HG03280 (cell line): Measurements from ENCODE around the gene CHCHD3.
"Not testable (repeated sequence)": the region's sequence is repeated elsewhere in the genome, so short reads cannot be mapped to it uniquely, and the experiment has no call there.

Experiments
- ATAC-seq: cut with Tn5 transposase; IDR thresholded peaks from one replicate; pipeline ENCODE4 v1.9.1; 2021; ENCODE audit warnings: mild to moderate bottlenecking, moderate library complexity; ENCODE audit not compliant: unreplicated experiment

CHCHD3 gene

DNA sequence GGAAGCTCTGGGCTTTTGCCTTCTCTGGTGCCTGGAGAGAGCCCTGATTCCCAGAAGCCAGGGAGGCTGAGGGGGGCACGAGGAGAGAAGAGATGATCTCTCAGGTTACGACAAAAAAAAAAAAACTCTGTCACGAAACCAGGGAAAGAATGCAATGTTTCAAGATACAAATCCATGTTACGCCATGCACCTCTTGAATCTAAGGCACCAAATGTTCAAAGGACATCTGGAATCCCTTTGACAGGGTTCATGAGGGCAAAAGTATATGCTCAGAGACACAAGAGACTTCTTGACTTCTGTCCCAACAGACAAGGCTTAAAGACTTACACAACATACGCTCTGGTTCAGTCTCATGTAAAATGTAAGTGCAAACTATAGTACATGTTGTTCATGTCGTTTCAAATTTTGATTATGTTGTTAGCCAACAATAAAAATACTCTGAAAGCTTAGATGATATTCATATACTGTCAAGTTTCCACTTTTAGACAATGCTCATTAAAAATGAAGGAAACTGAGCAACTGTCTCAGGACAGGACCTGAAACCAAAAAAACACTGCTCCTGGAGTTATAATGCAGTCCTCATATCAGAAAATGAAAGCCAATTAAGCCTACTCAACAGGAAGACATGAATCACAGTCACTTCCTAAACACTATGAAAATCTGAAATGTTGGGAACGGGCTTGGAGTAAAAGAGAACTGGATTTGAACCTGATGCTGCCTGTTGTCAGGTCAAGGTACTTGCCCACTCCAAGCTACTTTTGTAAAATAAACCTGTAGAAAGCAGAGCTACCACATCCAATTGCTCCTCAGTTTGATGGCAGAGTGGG, 72.3 kb downstream of the CHCHD3 start:
- ATAC-seq = no peak

DNA sequence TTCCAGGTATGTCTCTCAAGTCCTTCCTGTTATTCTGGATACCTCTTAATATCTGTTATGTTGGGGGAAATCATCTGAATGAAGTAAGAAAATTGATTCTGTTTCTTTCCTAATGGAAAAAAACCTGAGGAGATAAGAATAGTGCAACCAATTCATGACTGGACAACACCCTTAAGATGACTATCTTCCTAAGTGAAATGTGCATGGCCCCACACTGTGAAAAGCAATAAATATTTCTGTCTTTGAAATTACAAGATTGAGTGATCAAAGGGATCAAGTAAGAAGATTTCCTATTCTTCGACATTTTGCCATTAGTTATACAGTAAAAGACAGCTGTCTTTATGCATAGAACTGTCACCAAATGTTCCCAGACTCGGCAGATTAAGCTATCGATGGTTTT, 73.9 kb downstream of the CHCHD3 start:
- no peak for ATAC-seq

DNA sequence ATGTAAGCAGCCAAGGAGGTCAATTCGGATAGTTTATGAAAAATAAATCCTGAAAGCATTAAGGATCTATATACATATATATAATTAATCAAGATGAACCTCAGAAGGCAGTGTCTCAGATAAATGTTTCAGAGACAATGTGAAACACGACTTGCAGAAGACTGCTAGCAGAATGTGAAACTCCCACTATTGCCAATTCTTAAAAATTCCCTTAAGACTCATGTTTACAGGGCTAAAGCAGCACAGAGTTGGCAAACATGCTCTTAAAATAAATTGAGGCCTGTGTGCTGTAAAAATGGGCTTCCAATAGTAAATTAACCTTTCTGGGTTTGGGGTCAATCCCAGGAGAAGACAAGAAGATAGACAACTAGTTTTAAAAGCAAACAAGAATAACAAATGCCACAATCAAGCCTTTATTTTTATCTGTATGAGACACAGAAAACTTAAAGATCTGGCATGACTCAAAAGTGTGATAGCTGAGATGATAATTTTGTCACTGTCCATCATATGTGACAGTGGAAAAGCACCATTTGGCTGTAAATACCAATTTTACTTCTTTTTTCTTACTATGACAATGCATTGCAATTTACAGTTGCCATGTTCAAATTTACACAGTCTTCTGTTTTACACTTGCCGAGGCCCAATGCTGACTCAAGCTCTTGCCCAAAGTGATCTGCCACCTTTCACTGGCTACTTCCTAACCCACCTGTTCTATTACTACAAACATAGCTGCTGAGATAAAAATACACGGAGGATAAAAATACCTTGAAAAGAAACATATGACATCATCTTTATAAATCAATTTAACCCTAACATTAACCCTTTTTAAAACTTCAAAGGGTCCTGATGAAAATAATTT, 78.6 kb downstream of the CHCHD3 start:
- no peak for ATAC-seq

DNA sequence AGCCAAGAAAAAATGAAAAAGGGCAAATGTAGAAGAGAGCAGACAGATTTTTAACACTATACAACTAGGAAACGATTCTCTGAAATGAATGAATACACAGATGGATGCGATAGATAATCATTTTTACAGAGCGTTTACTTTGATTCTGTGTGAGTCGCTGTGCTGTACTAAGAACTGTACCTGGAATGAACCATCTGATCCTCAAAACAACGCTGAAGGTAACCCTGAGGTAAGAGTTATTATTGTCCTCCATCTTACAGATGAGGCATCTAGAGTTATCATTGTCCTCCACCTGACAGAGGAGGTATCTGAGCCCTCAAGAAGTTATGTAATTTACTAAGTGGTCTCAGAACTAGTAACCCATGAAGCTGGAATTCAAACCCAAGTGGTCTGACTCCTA, 80.2 kb downstream of the CHCHD3 start:
- no peak for ATAC-seq

DNA sequence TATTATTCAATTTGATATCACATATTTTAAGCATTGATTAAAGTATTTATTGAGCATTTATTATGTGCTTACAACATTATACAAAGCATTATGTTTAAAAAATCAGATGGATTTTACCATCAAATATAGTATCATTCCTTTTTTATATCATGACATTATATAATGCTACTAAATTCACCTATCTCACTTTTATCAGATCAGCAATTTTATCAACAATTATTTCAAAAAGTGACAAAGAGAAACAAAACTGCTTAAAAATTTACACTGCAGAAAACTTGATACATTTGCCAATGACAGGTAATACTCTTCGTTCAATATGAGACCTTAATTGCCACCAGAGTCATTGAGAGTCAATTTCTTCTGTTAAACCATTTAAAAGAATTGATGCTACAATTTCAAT, 82.0 kb downstream of the CHCHD3 start:
- no peak for ATAC-seq

DNA sequence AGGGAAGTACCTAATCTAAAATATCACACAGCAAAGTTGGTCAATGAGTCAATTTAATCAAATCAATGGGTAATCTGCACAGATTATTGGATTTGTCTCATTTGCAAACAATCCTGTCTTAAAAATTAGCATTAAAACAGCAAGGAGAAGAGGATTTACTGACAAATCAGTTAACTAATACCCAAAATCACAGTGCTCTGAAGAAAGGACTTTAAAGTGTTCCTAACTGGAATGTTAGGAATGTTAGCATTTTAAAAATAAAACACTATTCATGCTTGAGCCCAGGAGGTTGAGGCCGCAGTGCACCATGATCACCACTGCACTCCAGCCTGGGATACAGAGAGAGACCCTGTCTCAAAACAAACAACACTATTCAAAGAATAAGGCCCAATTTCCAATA, 83.1 kb downstream of the CHCHD3 start:
- no peak for ATAC-seq

DNA sequence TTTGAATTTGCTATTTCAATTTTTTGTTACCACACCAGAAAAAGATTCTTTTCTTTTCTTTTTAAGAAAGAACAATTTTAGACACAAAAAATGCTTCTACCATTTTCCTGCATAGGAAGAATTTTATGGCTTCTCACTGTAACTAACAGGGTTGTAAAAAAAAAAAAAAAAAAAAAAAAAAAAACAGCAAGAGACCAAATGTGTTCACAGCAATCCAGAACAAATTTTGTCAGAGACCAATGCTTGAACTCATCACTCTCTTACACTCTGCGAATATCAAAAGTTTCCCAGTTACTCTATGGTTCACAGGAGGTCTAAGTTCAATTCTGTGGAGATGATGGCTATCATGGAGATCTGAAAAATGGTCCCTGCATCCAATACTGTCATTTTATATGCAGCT, 84.4 kb downstream of the CHCHD3 start:
- ATAC-seq = no peak

DNA sequence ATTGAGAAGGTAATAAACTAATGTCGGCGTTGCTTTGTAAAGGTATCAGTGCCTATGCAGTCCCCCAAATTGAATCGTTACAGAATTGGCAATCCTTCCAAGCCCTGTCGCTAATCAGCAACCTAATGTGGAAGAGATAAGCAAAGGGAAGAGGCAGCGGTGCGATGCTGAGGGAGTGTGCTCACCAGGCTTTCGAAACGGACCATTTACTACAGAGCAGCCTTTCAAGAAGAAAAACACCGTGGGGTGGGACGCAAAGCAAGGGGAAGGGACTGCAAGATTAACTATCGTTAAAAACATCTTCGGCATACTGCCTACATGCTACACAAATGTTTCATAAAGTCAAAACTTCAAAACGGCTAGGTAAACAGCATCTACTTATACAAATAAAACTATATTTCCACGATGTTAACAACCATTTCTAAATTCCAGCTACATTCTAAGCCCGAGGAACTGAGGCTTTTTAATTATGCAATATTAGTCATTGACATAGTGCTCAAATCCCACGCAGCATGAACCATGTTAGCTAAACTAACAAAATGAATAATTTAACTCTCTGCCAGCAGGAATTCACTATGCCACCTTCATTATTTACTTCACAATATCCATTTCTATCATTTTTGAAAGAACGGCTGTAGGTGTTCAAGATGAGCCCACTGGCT, 85.2 kb downstream of the CHCHD3 start:
- ATAC-seq = no peak

DNA sequence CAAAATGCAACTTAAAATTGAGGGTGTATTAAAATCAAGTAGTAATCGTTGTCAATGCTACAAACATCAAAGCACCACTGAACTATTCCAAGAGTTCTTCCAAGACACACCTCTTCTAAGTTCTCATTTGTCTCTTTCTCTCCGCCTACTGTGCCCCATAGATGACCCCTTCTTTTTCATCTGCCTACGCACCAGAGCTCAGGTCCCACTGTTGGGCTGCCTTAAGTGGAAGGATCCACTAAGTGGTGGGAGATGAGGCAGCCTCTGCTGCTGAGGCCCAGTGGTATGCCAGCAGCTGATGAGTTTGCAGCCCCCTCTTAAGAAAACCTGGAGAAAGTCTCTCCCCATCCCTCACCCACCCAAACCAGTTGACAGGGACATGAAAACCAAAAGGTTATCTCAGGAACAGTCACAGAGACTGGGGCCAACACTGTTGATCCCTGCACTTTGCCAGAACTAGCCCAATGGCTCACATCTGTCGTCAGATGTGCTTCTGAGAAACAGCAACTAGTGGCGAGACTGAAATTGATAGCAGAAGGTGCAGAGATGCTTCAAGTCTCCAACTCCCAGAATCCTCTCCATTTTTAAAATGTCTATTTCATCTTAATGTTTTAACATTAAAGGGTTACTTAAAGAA, 88.4 kb downstream of the CHCHD3 start:
- no peak for ATAC-seq

DNA sequence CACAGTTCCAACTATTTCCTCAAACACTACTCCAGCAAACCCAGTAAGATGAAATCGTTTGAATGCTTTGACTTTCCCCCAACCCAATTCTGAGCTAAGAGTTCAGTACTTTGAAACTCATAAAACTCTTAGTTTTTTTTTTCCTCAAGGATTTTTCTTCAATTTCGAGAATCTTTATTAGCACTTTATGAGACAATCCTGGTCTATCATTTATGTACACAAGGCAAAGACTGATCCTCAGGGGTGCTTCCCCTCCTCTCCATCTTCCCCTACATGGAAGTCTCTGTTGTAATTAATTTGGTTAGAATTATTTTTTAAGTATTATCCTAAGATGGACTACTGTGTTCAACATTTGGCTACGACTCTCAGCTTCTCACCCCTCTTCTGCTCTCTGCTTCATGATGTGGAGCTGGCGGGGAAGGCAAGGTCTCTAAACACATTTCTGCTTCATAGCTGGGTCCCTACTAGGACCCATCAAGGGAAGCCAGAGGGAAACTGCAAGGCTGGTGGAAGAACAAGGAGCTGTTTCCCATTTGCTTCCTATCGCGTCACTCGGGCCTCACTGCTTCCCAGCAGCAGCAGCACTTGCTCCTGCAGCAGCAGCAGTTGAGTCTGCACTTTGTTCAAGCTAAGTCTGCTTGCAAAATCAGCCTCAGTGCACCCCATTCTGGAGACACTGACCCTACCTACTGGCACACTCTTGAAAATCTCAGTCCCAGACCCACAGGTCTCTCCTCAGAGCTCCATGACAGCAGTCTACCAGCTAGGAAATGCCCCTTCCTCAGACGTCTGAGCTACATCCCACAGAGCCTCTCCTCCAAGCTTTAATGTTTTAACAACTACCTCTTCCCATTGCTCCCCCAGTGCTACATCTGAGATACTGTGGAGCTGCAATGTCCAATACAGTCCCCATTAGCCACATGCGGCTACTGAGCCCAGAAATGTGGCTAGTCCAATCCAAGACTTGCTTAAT, 90.0 kb downstream of the CHCHD3 start:
- no peak for ATAC-seq

DNA sequence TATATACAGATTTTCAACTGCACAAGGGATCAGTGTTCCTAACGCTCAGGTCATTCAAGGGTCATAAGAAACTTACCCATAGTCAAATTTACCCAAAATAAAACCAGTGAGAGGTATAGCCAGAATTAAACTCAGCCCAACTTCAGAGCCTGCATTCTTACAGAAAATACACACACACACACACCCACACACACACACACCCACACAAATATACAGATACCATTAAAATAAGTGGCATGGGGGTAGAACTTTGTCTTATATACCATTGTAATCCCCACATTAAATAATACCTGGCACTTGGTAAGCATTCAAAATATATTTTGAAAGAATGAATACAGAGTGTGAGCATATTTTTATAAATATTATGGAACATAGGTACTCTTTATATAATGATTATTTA, 93.8 kb downstream of the CHCHD3 start:
- ATAC-seq = no peak

DNA sequence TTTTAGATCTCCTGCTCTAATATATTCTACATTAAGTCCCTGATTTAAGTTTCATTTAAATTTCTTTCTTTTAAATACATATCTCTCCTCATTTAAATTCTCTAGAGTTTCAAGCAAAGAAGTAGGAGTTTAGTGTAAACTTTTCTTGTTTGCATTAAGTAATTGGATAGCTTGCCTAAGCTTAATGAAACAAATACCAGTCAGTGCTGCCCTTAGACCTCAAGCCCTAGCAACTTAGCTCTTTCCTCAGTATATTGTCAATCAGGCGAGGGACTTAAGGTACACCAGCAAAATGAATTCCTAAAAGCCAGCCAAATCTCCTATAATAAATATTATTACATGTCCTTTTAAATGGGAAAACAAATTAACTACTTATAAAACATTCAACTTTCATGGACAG, 101.5 kb downstream of the CHCHD3 start:
- no peak for ATAC-seq

DNA sequence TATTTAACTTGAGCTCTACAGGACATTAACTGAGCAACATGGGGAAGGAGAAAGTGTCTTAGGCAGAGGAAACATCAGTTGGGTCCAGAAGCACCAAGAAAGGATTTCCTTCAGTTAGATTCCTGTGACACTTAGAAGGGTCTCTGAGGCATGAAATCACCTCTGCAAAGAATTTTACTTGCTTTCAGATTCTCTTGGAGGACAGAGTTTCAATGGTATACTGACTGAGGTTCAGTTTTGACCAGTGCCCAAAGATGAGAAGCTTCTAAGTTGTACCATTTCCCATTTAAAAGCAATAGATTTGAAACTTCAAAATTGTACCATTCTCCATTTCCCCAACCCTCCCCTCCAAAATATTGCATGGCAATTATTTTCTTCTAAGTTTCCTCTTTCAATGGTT, 102.4 kb downstream of the CHCHD3 start:
- no peak for ATAC-seq

DNA sequence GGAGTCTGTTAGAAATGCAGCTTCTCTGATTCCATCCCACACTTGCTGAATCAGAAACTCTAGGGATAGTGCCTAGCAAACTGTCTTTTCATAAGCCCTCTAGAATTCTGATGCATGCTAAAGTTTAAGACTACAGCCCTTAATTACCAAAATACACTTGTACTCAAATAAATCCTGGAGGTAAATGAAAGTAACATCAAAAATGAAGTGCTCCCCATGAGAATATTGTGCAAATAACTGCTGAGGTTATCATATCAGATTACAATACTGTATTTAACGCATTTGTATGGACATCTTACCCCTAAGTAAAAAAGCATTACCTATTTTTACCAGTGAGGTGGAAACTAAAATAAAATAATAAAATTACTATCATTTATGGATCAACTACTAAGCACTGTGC, 104.7 kb downstream of the CHCHD3 start:
- ATAC-seq = no peak

DNA sequence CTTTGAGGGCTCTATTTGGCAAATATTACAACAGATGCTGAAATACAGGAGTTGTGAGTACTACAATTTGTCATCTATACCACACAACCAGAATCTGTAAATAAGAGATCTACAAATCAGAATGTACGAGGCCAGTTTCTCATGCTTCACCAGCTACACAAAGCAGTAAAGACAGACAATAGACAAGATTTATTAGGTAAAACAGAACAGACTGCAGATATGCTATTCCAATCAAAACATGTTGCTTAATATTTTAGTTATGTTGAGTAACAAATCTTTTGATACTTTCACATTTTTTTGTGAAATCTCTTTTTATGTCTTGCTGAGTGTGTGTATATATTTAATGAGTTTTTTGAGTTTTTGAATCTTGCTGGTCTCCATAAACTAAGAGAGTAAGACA, 109.1 kb downstream of the CHCHD3 start:
- ATAC-seq = no peak

DNA sequence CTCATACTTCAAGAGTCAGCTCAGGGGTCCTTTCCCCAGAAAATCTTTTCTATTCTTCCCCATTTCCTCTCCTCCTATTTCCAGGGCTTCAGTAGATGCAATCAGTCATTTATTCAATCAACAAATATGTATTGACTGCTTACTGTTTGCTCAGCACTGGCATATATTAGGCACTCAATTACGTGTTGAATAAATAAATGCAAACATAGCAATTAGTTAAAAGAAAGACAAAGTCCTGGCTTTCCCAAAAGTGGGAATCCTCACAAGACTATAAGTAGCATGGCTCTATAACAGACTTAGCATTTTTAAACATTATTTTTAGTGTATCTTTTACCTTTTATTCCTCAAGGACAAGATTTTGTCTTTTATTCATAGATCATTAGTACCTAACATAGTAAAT, 111.6 kb downstream of the CHCHD3 start:
- no peak for ATAC-seq

DNA sequence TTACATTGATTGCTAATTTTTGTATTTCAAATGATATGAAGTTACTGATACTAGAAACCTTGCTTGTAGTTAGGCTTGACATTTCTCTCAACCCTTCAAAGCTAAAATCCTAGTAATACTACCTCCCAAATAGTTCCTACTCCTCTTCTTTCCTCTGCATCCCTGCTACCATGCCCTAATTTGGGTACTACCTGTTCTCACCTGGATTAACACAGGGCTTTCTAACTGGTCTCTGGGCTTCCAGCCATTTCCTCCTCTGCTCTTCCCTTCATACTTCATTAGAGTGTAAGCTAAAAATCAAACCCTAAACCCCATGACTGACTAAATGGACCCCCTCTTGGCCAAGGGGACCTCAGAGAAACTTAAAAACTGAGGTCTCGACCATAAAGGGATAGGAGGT, 112.4 kb downstream of the CHCHD3 start:
- no peak for ATAC-seq

DNA sequence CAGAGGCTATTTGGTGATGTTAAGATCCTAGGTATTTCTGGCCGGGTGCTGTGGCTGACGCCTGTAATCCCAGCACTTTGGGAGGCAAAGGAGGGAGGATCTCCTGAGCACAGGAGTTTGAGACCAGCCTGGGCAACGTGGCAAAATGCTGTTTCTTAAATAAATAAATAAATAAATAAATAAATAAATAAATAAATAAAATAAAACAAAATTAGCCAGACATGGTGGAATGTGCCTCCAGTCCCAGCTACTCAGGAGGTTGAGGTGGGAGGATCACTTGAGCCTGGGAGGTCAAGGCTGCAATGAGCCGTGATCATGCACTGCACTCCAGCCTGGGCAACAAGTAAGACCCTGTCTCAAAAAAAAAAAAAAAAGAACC, 114.4 kb downstream of the CHCHD3 start:
- not testable (repeated sequence) for ATAC-seq

DNA sequence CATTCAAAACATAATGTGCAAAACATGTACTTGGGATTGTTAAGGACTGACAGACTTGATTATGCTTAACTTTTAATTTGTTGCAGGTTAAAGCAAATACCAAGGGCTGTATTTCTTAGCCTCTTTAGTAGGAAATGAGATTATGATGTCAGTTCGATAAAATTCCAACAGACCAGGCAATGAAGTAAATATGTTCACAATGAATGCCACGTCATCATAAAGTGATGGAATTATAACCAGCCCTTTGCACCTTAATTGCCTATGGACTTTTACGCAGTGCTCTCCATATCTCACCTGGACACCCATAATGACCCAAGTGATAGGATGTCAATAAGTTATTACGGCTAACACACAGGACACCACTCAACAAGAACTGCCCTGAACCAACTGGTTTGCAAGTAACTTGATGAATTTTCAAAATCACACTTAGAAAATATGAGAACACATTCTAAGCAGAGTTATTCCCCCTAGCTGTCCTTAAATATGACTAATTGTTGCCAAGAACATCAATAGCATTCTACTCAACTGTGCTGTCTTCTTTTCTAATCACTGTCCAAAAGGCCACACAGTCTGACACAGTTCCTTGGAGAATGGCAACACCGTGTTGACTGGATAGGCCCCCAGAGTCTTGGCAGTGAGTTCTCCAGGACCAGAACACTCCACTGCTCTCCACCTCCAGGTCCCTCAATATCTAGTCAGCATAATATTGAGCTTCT, 115.0 kb downstream of the CHCHD3 start:
- no peak for ATAC-seq
